ENCODE data around the gene CDH4. TPM values are rescaled to one million over a fixed set of nuclear protein-coding genes. Genes with fewer than 3 reads are reported as not detected.
"Not testable (repeated sequence)": the region's sequence is repeated elsewhere in the genome, so short reads cannot be mapped to it uniquely, and the experiment has no call there.

Gene CDH4
- total RNA-seq, 2 donors from 2014 or later: 0.19 to 0.65 TPM

GRCh38 chr20:61252601-61253263 is 671 bp downstream of the CDH4 start:
- intact Hi-C loops (cut with DNase I): no loop called here
- DNase-seq (ENCODE audit: low spot score): no peak

GRCh38 chr20:61253264-61253639 is 1.2 kb downstream of the CDH4 start:
- intact Hi-C loops (cut with DNase I): no loop called here
- no peak for DNase-seq (ENCODE audit: low spot score)

- intact Hi-C loops (cut with DNase I): no loop called here
Observed at GRCh38 chr20:61253640-61254511, 1.8 kb downstream of the CDH4 start.

GRCh38 chr20:61254881-61255626 is 3.0 kb downstream of the CDH4 start:
- intact Hi-C loops (cut with DNase I): no loop called here
- no peak for DNase-seq (ENCODE audit: low spot score)

More at GRCh38 chr20:61253640-61254511, 1.8 kb downstream of the CDH4 start:
- DNase-seq (ENCODE audit: low spot score): no peak

GRCh38 chr20:61256365-61256764 is 4.3 kb downstream of the CDH4 start:
- intact Hi-C loops (cut with DNase I): no loop called here
- no peak for DNase-seq (ENCODE audit: low spot score)

GRCh38 chr20:61256824-61257223 is 4.8 kb downstream of the CDH4 start:
- intact Hi-C loops (cut with DNase I): no loop called here

GRCh38 chr20:61257611-61258010 is 5.5 kb downstream of the CDH4 start:
- intact Hi-C loops (cut with DNase I): no loop called here
- no peak for DNase-seq (ENCODE audit: low spot score)

More at GRCh38 chr20:61256824-61257223, 4.8 kb downstream of the CDH4 start:
- DNase-seq (ENCODE audit: low spot score): no peak

- no peak for DNase-seq (ENCODE audit: low spot score)
- intact Hi-C loops (cut with DNase I): no loop called here
Observed at GRCh38 chr20:61259741-61260140, 7.7 kb downstream of the CDH4 start.

GRCh38 chr20:61260905-61261304 is 8.8 kb downstream of the CDH4 start:
- intact Hi-C loops (cut with DNase I): no loop called here
- no peak for DNase-seq (ENCODE audit: low spot score)

GRCh38 chr20:61262036-61262435 is 10.0 kb downstream of the CDH4 start:
- no peak for DNase-seq (ENCODE audit: low spot score)
- intact Hi-C loops (cut with DNase I): no loop called here

GRCh38 chr20:61262514-61262913 is 10.5 kb downstream of the CDH4 start:
- intact Hi-C loops (cut with DNase I): no loop called here
- no peak for DNase-seq (ENCODE audit: low spot score)

GRCh38 chr20:61263084-61263695 is 11.1 kb downstream of the CDH4 start:
- no peak for DNase-seq (ENCODE audit: low spot score)
- intact Hi-C loops (cut with DNase I): no loop called here

- DNase-seq (ENCODE audit: low spot score): no peak
- intact Hi-C loops (cut with DNase I): no loop called here
Observed at GRCh38 chr20:61263938-61264337, 11.9 kb downstream of the CDH4 start.

- intact Hi-C loops (cut with DNase I): no loop called here
Observed at GRCh38 chr20:61267241-61267640, 15.2 kb downstream of the CDH4 start.

GRCh38 chr20:61268024-61268423 is 16.0 kb downstream of the CDH4 start:
- intact Hi-C loops (cut with DNase I): no loop called here
- no peak for DNase-seq (ENCODE audit: low spot score)

More at GRCh38 chr20:61267241-61267640, 15.2 kb downstream of the CDH4 start:
- DNase-seq (ENCODE audit: low spot score): no peak

- DNase-seq (ENCODE audit: low spot score): no peak
- intact Hi-C loops (cut with DNase I): no loop called here
Observed at GRCh38 chr20:61271312-61272231, 19.5 kb downstream of the CDH4 start.

GRCh38 chr20:61273024-61273423 is 21.0 kb downstream of the CDH4 start:
- intact Hi-C loops (cut with DNase I); DNase-seq (ENCODE audit: low spot score): not testable (repeated sequence)

GRCh38 chr20:61273666-61274065 is 21.6 kb downstream of the CDH4 start:
- intact Hi-C loops (cut with DNase I); DNase-seq (ENCODE audit: low spot score): not testable (repeated sequence)

GRCh38 chr20:61274326-61274725 is 22.3 kb downstream of the CDH4 start:
- DNase-seq (ENCODE audit: low spot score): no peak
- intact Hi-C loops (cut with DNase I): no loop called here

Measured in posterior vena cava (tissue), 2 donors.